GM19043 (cell line): Measurements from ENCODE around the gene SLC35A5.
A peak's percentile ranks its signal among the peaks of the same experiment; 100 is the strongest.

ENCODE experiments used
- ATAC-seq: cut with Tn5 transposase; IDR thresholded peaks from one replicate; pipeline ENCODE4 v1.9.1; 2021; ENCODE audit warnings: low read depth; ENCODE audit not compliant: unreplicated experiment

SLC35A5 gene

GRCh38 chr3:112568642-112569041, 6.8 kb downstream of the SLC35A5 start:
- ATAC-seq, result no peak

- ATAC-seq, result no peak
Measured at GRCh38 chr3:112569265-112569664, 7.4 kb downstream of the SLC35A5 start.

- no peak for ATAC-seq
Measured at GRCh38 chr3:112572701-112573100, 10.9 kb downstream of the SLC35A5 start.

- ATAC-seq, result no peak
Measured at GRCh38 chr3:112579232-112579631, 17.4 kb downstream of the SLC35A5 start.

- no peak for ATAC-seq
Measured at GRCh38 chr3:112579697-112580096, 17.9 kb downstream of the SLC35A5 start.

GRCh38 chr3:112582244-112582874, 20.5 kb downstream of the SLC35A5 start:
- ATAC-seq, result no peak

GRCh38 chr3:112583105-112583504, 21.3 kb downstream of the SLC35A5 start:
- no peak for ATAC-seq

GRCh38 chr3:112585782-112586181, 23.9 kb downstream of the SLC35A5 start:
- no peak for ATAC-seq

GRCh38 chr3:112587336-112587735, 25.5 kb downstream of the SLC35A5 start:
- no peak for ATAC-seq

GRCh38 chr3:112593258-112593657, 31.4 kb downstream of the SLC35A5 start:
- no peak for ATAC-seq

- ATAC-seq, result no peak
Measured at GRCh38 chr3:112594856-112595255, 33.0 kb downstream of the SLC35A5 start.

GRCh38 chr3:112597945-112598344, 36.1 kb downstream of the SLC35A5 start:
- no peak for ATAC-seq

- ATAC-seq, result no peak
Measured at GRCh38 chr3:112598731-112599130, 36.9 kb downstream of the SLC35A5 start.

- peak; percentile 52 for ATAC-seq
Measured at GRCh38 chr3:112602217-112602838, 40.5 kb downstream of the SLC35A5 start.

GRCh38 chr3:112604536-112604935, 42.7 kb downstream of the SLC35A5 start:
- no peak for ATAC-seq

- ATAC-seq, result no peak
Measured at GRCh38 chr3:112605285-112605684, 43.4 kb downstream of the SLC35A5 start.

GRCh38 chr3:112606098-112606497, 44.3 kb downstream of the SLC35A5 start:
- ATAC-seq, result no peak

- ATAC-seq, result no peak
Measured at GRCh38 chr3:112607863-112608262, 46.0 kb downstream of the SLC35A5 start.

- no peak for ATAC-seq
Measured at GRCh38 chr3:112610121-112610520, 48.3 kb downstream of the SLC35A5 start.

- no peak for ATAC-seq
Measured at GRCh38 chr3:112611752-112612515, 50.1 kb downstream of the SLC35A5 start.

GRCh38 chr3:112615989-112616731, 54.3 kb downstream of the SLC35A5 start:
- no peak for ATAC-seq
